ENCODE results near the gene CEMIP. TPM values are rescaled to one million over a fixed set of nuclear protein-coding genes. Genes with fewer than 3 reads are reported as not detected.

CEMIP gene
- polyA plus RNA-seq, 1 donor from 2014 or later: not detected

GRCh38 chr15:80885016-80885579, 105.9 kb downstream of the CEMIP start:
- no peak overlapping the region for H3K27ac Mint-ChIP-seq
- H3K9me3 Mint-ChIP-seq: no peaks in the 10 kb centered on the region
- H3K4me3 Mint-ChIP-seq: no peak overlapping the region
- H3K27me3 Mint-ChIP-seq: peaks cover 2% of the 10 kb centered on the region
- H3K4me1 Mint-ChIP-seq: peaks cover 0 to 2% (median 0%) of the 10 kb centered on the region in 3 donors
- H3K36me3 Mint-ChIP-seq: peaks cover 3% of the 10 kb centered on the region

DNA sequence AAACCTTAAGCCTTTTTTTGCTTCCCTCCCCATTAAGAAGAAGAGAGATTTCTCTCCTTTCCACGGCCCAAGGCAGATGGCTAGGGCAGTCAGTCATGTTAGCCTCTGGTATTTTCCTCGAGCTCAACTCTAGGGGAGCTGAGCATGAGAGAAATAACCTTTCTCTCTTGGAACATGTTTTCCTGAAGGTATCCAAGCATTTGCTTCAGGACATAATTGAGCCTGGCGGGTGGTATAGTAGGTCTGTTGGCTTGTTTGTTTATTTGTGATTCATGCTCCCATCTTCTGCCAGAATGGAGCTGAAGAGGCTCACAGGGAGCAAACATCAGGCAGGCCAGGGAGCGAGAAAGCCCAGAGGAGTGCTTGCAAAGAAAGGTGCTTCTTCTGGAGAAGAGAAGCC, 108.0 kb downstream of the CEMIP start:
- H3K4me1 Mint-ChIP-seq: no peaks in the 10 kb centered on the region
- H3K27me3 Mint-ChIP-seq: no peaks in the 10 kb centered on the region
- no peak overlapping the region for H3K27ac Mint-ChIP-seq
- peaks cover 5% of the 10 kb centered on the region for H3K36me3 Mint-ChIP-seq
- H3K4me3 Mint-ChIP-seq: no peak overlapping the region
- H3K9me3 Mint-ChIP-seq: no peaks in the 10 kb centered on the region

- H3K27me3 Mint-ChIP-seq: no peaks in the 10 kb centered on the region
- no peak overlapping the region for H3K4me3 Mint-ChIP-seq
- no peak overlapping the region for H3K27ac Mint-ChIP-seq
- no peaks in the 10 kb centered on the region for H3K4me1 Mint-ChIP-seq
- no peaks in the 10 kb centered on the region for H3K9me3 Mint-ChIP-seq
- H3K36me3 Mint-ChIP-seq: peaks cover 5% of the 10 kb centered on the region
Measured at GRCh38 chr15:80888846-80889245, 109.7 kb downstream of the CEMIP start.

DNA sequence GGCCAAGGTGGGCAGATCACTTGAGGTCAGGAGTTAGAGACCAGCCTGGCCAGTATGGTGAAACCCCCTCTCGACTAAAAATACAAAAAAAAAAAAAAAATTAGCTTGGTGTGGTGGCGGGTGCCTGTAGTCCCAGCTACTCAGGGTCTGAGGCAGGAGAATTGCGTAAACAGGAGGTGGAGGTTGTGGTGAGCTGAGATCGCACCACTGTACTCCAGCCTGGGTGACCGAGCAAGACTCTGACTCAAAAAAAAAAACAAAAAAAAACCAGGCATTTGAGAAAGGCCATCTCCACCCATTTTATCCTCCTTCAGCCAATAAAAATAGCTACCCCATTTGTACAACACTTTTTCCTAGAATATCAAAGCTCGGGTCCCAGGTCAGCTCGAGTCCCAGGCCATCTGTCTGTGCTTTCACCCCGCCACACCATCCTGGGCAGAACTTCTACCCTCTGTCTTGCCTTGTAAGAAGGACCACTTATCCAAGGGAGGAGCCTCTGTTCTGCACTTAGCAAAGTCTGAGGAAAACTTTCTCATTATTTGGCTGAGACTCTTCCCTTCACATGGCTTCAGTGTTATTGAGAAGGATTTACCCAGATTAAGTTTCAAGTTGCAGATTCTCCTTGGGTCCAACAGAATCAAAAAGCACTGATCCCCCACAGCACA, 111.3 kb downstream of the CEMIP start:
- Mint-ChIP-seq H3K9me3 (no peaks in the 10 kb centered on the region), H3K27ac (no peak overlapping the region), H3K4me1 (no peaks in the 10 kb centered on the region), H3K36me3 (peaks cover 5% of the 10 kb centered on the region), H3K27me3 (no peaks in the 10 kb centered on the region), H3K4me3 (no peak overlapping the region)

DNA sequence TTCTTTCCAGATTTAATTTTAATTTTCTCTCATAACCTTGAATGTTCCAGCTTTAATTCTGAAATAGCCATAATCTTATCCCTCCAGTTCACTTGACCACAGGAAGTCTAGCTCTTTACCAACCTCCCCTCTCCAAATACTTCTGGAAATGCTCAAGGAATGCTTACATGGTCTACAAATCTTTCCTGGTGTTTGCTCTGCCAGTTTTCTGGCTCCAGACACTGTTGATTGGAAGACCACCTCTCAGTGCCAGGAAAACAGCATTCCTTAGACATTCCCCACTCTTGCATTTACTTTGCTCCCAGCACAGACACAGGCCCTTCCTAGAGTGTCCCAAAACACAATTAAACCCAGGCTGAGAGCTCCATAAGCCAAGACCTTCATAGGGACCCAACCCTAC, 111.8 kb downstream of the CEMIP start:
- H3K27me3 Mint-ChIP-seq: no peaks in the 10 kb centered on the region
- H3K4me3 Mint-ChIP-seq: no peak overlapping the region
- H3K27ac Mint-ChIP-seq: no peak overlapping the region
- peaks cover 0 to 4% (median 0%) of the 10 kb centered on the region in 3 donors for H3K9me3 Mint-ChIP-seq
- no peaks in the 10 kb centered on the region for H3K4me1 Mint-ChIP-seq
- peaks cover 5% of the 10 kb centered on the region for H3K36me3 Mint-ChIP-seq

DNA sequence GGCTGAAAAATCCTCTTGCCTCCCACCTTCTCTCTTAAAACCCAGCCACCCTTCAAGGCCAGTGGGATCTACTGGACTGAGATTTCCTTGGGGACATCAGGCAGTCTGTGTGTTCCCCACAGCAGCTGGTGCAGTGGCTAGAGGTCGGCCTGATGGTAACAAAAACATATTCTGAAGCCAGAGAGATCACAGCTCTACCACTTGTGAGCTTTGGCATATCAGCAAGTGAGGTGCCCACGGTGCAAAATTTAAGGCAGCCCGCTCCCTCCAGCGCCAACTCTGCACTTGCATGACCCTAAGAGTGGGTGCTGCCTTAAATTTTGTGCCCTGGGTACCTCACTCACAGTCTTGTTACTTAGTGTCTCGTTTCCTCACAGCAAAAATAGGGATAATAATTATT, 113.2 kb downstream of the CEMIP start:
- Mint-ChIP-seq H3K4me3 (no peak overlapping the region), H3K4me1 (no peaks in the 10 kb centered on the region), H3K9me3 (peaks cover 2 to 13% (median 5%) of the 10 kb centered on the region in 3 donors)

GRCh38 chr15:80893777-80894176, 114.6 kb downstream of the CEMIP start:
- Mint-ChIP-seq H3K9me3 (peaks cover 2 to 13% (median 5%) of the 10 kb centered on the region in 3 donors), H3K36me3 (peaks cover 11% of the 10 kb centered on the region), H3K27me3 (no peaks in the 10 kb centered on the region), H3K4me1 (no peaks in the 10 kb centered on the region), H3K4me3 (no peak overlapping the region), H3K27ac (no peak overlapping the region)

More for the DNA sequence above, 113.2 kb downstream of the CEMIP start:
- peaks cover 11% of the 10 kb centered on the region for H3K36me3 Mint-ChIP-seq
- H3K27ac Mint-ChIP-seq: no peak overlapping the region
- no peaks in the 10 kb centered on the region for H3K27me3 Mint-ChIP-seq

- peaks cover 14% of the 10 kb centered on the region for H3K36me3 Mint-ChIP-seq
- H3K4me1 Mint-ChIP-seq: no peaks in the 10 kb centered on the region
- H3K27me3 Mint-ChIP-seq: no peaks in the 10 kb centered on the region
- no peak overlapping the region for H3K27ac Mint-ChIP-seq
- H3K9me3 Mint-ChIP-seq: peaks cover 2 to 13% (median 8%) of the 10 kb centered on the region in 3 donors
- H3K4me3 Mint-ChIP-seq: no peak overlapping the region
Measured at GRCh38 chr15:80895091-80895490, 115.9 kb downstream of the CEMIP start.

DNA sequence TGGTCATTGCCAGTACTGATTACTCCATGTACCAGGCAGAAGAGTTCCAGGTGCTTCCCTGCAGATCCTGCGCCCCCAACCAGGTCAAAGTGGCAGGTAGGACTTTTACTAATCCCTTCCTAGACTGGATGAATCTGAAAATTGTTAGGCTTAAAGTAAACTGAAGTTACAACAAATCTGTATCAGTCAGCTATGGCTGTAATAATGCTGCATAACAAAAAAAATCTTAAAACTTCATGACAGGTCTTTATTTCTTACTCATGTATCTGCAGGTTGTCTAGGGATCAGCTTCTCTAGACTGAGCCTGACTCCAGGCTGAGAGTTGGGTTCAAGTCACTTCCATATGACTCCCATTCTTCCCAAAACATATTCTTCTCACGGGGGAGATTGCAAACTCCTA, 116.8 kb downstream of the CEMIP start:
- no peak overlapping the region for H3K27ac Mint-ChIP-seq
- no peak overlapping the region for H3K4me3 Mint-ChIP-seq
- H3K9me3 Mint-ChIP-seq: peaks cover 2 to 13% (median 8%) of the 10 kb centered on the region in 3 donors
- no peaks in the 10 kb centered on the region for H3K4me1 Mint-ChIP-seq
- no peaks in the 10 kb centered on the region for H3K27me3 Mint-ChIP-seq
- H3K36me3 Mint-ChIP-seq: peaks cover 12% of the 10 kb centered on the region

GRCh38 chr15:80898040-80898439, 118.9 kb downstream of the CEMIP start:
- Mint-ChIP-seq H3K27me3 (no peaks in the 10 kb centered on the region), H3K27ac (no peak overlapping the region), H3K9me3 (peaks cover 2 to 13% (median 8%) of the 10 kb centered on the region in 3 donors), H3K4me3 (no peak overlapping the region), H3K36me3 (peaks cover 14% of the 10 kb centered on the region), H3K4me1 (no peaks in the 10 kb centered on the region)

DNA sequence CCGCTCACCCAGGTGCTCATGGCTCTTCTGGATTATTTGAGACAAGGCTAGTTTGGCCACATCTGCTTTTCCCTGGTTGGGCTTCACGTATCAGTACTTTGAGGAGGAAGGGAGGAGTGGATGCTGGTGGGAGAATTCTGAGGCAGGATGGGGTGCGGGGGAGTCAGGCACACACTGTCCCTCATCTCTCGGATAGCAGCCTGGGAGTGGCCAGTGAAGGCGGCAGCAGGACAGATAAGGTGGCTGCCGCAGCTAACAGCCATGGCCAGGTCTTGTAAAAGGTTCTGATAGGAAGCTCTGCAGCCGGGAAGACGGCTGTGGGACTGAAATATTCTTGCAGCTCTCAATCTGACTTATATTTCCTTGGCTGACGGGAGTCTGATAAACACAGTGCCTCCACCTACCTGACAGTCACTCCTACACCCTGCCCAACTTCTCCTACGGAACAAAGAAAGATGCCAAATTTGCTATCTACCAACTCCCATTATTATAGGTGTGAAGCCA, 123.2 kb downstream of the CEMIP start:
- peaks cover 18% of the 10 kb centered on the region for H3K36me3 Mint-ChIP-seq
- H3K9me3 Mint-ChIP-seq: peaks cover 0 to 3% (median 0%) of the 10 kb centered on the region in 3 donors
- H3K4me1 Mint-ChIP-seq: no peaks in the 10 kb centered on the region
- H3K4me3 Mint-ChIP-seq: no peak overlapping the region
- no peak overlapping the region for H3K27ac Mint-ChIP-seq
- no peaks in the 10 kb centered on the region for H3K27me3 Mint-ChIP-seq

GRCh38 chr15:80904998-80905397, 125.8 kb downstream of the CEMIP start:
- H3K27ac Mint-ChIP-seq: no peak overlapping the region
- H3K4me3 Mint-ChIP-seq: no peak overlapping the region
- peaks cover 13% of the 10 kb centered on the region for H3K36me3 Mint-ChIP-seq
- H3K27me3 Mint-ChIP-seq: no peaks in the 10 kb centered on the region
- H3K9me3 Mint-ChIP-seq: peaks cover 0 to 4% (median 0%) of the 10 kb centered on the region in 3 donors
- no peaks in the 10 kb centered on the region for H3K4me1 Mint-ChIP-seq

DNA sequence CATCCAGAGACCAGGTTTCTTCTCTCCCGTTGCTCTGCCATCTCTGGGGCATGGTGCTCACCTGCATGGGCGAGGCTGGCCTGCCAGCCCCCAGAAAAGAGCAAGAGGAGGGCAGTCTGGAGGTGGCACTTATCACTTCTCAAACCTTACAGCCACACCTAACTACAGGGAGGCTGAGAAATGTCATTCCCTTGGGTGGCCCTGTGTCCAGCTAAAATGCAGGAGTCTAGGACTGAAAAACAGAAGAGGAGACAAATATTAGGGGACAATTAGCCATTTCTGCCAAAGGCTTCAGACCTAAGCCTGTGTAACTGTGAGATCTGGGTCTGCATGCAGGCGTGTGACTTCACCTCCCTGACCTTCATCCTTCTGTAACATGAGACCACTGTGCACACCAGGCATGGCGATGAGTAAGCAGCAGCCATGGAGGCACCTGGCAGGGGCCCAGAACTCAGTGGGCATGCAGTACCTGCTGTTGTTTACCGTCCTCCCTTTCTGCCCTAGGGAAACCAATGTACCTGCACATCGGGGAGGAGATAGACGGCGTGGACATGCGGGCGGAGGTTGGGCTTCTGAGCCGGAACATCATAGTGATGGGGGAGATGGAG, 127.1 kb downstream of the CEMIP start:
- peaks cover 0 to 4% (median 0%) of the 10 kb centered on the region in 3 donors for H3K9me3 Mint-ChIP-seq
- no peak overlapping the region for H3K4me3 Mint-ChIP-seq
- peaks cover 14% of the 10 kb centered on the region for H3K36me3 Mint-ChIP-seq
- H3K27ac Mint-ChIP-seq: no peak overlapping the region
- H3K27me3 Mint-ChIP-seq: no peaks in the 10 kb centered on the region
- H3K4me1 Mint-ChIP-seq: no peaks in the 10 kb centered on the region

DNA sequence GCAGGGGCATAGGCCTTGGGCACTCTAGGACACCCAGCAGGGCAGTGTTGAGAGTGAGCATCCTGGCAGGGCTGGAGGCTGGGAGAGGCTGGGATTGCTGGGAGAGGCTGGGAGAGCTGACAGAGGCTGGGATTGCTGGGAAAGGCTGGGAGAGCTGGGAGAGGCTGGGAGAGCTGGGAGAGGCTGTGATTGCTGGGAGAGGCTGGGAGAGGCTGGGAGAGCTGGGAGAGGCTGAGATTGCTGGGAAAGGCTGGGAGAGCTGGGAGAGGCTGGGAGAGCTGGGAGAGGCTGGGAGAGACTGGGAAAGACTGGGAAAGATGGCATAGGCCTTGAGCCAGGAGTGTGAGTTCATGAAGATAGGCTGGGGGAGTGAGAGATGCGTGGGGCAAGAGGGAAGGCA, 132.7 kb downstream of the CEMIP start:
- Mint-ChIP-seq H3K27ac (no peak overlapping the region), H3K36me3 (peaks cover 3% of the 10 kb centered on the region), H3K27me3 (no peaks in the 10 kb centered on the region), H3K9me3 (peaks cover 0 to 4% (median 0%) of the 10 kb centered on the region in 3 donors), H3K4me1 (no peaks in the 10 kb centered on the region), H3K4me3 (no peak overlapping the region)

GRCh38 chr15:80912673-80913072, 133.5 kb downstream of the CEMIP start:
- H3K4me1 Mint-ChIP-seq: no peaks in the 10 kb centered on the region
- H3K27ac Mint-ChIP-seq: no peak overlapping the region

More at GRCh38 chr15:80912673-80913072, 133.5 kb downstream of the CEMIP start:
- no peaks in the 10 kb centered on the region for H3K27me3 Mint-ChIP-seq
- peaks cover 0 to 4% (median 0%) of the 10 kb centered on the region in 3 donors for H3K9me3 Mint-ChIP-seq
- peaks cover 3% of the 10 kb centered on the region for H3K36me3 Mint-ChIP-seq
- H3K4me3 Mint-ChIP-seq: no peak overlapping the region

All from IgD-negative memory B cell (primary cell).